ENCODE measurements around the gene PINLYP. TPM values are rescaled to one million over a fixed set of nuclear protein-coding genes. Genes with fewer than 3 reads are reported as not detected.

The PINLYP gene
- total RNA-seq, 1 experiment from 2014 or later = 6.4 TPM

DNA sequence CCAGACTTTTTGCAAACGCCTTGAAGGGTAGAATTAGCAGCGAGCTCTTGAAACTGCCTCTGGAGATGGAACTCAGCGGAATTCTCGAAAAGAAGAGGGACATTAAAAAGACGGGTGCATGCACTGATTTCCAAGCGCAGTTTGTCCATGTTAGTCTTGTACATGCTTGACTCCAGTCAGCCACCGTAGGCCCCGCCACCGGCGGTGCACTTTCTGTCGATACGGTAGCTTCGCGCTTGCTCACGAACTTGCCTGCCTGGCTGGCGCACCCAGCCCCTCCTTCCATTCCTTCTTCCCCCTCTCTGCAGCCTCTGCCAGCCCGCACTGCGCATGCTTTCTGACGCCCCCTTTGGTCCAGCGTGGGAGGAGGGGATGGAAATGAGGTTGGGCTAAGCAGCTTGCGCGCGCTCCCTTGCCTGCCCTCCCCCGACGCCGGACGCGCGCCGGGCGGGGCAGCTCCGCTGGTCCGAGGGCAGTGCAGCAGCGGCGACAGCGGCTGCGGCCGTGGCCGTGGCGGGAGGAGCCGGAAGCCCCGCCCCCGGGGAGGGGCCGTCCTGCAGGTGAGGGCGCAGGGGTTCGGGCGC lies 42.5 kb upstream of the PINLYP start, which contains the start of gene ZNF575 (continued):
- TF ChIP-seq, protein P1, sequence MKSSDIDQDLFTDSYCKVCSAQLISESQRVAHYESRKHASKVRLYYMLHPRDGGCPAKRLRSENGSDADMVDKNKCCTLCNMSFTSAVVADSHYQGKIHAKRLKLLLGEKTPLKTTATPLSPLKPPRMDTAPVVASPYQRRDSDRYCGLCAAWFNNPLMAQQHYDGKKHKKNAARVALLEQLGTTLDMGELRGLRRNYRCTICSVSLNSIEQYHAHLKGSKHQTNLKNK (CRISPR knock-in tag; IDR thresholded peaks at IDR 0.05) = no peak
- TF ChIP-seq TEAD4 (CRISPR knock-in tag; IDR thresholded peaks at IDR 0.05) = no peak
- TF ChIP-seq SMAD3 (CRISPR knock-in tag; IDR thresholded peaks at IDR 0.05; ENCODE audit: borderline replicate concordance) = peak; percentile 67; the same call in 1 of the 2 replicates
- TF ChIP-seq ZNF416 (CRISPR knock-in tag; IDR thresholded peaks at IDR 0.05) = no peak
- TF ChIP-seq TP53 (CRISPR knock-in tag; IDR thresholded peaks at IDR 0.05) = no peak
- TF ChIP-seq, protein P2, sequence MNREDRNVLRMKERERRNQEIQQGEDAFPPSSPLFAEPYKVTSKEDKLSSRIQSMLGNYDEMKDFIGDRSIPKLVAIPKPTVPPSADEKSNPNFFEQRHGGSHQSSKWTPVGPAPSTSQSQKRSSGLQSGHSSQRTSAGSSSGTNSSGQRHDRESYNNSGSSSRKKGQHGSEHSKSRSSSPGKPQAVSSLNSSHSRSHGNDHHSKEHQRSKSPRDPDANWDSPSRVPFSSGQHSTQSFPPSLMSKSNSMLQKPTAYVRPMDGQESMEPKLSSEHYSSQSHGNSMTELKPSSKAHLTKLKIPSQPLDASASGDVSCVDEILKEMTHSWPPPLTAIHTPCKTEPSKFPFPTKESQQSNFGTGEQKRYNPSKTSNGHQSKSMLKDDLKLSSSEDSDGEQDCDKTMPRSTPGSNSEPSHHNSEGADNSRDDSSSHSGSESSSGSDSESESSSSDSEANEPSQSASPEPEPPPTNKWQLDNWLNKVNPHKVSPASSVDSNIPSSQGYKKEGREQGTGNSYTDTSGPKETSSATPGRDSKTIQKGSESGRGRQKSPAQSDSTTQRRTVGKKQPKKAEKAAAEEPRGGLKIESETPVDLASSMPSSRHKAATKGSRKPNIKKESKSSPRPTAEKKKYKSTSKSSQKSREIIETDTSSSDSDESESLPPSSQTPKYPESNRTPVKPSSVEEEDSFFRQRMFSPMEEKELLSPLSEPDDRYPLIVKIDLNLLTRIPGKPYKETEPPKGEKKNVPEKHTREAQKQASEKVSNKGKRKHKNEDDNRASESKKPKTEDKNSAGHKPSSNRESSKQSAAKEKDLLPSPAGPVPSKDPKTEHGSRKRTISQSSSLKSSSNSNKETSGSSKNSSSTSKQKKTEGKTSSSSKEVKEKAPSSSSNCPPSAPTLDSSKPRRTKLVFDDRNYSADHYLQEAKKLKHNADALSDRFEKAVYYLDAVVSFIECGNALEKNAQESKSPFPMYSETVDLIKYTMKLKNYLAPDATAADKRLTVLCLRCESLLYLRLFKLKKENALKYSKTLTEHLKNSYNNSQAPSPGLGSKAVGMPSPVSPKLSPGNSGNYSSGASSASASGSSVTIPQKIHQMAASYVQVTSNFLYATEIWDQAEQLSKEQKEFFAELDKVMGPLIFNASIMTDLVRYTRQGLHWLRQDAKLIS (CRISPR knock-in tag; IDR thresholded peaks at IDR 0.05; ENCODE audit: borderline replicate concordance) = no peak
- TF ChIP-seq, protein P3, sequence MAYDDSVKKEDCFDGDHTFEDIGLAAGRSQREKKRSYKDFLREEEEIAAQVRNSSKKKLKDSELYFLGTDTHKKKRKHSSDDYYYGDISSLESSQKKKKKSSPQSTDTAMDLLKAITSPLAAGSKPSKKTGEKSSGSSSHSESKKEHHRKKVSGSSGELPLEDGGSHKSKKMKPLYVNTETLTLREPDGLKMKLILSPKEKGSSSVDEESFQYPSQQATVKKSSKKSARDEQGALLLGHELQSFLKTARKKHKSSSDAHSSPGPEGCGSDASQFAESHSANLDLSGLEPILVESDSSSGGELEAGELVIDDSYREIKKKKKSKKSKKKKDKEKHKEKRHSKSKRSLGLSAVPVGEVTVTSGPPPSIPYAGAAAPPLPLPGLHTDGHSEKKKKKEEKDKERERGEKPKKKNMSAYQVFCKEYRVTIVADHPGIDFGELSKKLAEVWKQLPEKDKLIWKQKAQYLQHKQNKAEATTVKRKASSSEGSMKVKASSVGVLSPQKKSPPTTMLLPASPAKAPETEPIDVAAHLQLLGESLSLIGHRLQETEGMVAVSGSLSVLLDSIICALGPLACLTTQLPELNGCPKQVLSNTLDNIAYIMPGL (CRISPR knock-in tag; IDR thresholded peaks at IDR 0.05) = 0 out of 2 replicates have a peak, but pooled peaks have one; percentile 56
- no peak for TF ChIP-seq MYBL2 (CRISPR knock-in tag; IDR thresholded peaks at IDR 0.05)
- TF ChIP-seq MXD4 (CRISPR knock-in tag; IDR thresholded peaks at IDR 0.05; ENCODE audit: borderline replicate concordance) = no peak
- TF ChIP-seq CREB1 (CRISPR knock-in tag; IDR thresholded peaks at IDR 0.05) = no peak
- no peak for TF ChIP-seq ZNF138 (CRISPR knock-in tag; conservative IDR thresholded peaks at IDR 0.05)
- TF ChIP-seq ZNF671 (CRISPR knock-in tag; IDR thresholded peaks at IDR 0.05) = no peak
- no peak for TF ChIP-seq FOXJ3 (CRISPR knock-in tag; IDR thresholded peaks at IDR 0.05; ENCODE audit: borderline replicate concordance)
- TF ChIP-seq, protein P4, sequence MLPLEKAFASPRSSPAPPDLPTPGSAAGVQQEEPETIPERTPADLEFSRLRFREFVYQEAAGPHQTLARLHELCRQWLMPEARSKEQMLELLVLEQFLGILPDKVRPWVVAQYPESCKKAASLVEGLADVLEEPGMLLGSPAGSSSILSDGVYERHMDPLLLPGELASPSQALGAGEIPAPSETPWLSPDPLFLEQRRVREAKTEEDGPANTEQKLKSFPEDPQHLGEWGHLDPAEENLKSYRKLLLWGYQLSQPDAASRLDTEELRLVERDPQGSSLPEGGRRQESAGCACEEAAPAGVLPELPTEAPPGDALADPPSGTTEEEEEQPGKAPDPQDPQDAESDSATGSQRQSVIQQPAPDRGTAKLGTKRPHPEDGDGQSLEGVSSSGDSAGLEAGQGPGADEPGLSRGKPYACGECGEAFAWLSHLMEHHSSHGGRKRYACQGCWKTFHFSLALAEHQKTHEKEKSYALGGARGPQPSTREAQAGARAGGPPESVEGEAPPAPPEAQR (CRISPR knock-in tag; IDR thresholded peaks at IDR 0.05) = no peak
- no peak for TF ChIP-seq HMGA2 (CRISPR knock-in tag; IDR thresholded peaks at IDR 0.05)
- no peak for TF ChIP-seq GRHL2 (CRISPR knock-in tag; IDR thresholded peaks at IDR 0.05; ENCODE audit: insufficient replicate concordance, severe bottlenecking)
- no peak for TF ChIP-seq PRRX2 (CRISPR knock-in tag; IDR thresholded peaks at IDR 0.05)
- TF ChIP-seq, protein P5, sequence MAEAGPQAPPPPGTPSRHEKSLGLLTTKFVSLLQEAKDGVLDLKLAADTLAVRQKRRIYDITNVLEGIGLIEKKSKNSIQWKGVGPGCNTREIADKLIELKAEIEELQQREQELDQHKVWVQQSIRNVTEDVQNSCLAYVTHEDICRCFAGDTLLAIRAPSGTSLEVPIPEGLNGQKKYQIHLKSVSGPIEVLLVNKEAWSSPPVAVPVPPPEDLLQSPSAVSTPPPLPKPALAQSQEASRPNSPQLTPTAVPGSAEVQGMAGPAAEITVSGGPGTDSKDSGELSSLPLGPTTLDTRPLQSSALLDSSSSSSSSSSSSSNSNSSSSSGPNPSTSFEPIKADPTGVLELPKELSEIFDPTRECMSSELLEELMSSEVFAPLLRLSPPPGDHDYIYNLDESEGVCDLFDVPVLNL (CRISPR knock-in tag; IDR thresholded peaks at IDR 0.05; ENCODE audit: borderline replicate concordance, low read depth) = no peak
- TF ChIP-seq ZNF423 (CRISPR knock-in tag; IDR thresholded peaks at IDR 0.05) = no peak
- TF ChIP-seq, protein P6, sequence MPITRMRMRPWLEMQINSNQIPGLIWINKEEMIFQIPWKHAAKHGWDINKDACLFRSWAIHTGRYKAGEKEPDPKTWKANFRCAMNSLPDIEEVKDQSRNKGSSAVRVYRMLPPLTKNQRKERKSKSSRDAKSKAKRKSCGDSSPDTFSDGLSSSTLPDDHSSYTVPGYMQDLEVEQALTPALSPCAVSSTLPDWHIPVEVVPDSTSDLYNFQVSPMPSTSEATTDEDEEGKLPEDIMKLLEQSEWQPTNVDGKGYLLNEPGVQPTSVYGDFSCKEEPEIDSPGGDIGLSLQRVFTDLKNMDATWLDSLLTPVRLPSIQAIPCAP (CRISPR knock-in tag; IDR thresholded peaks at IDR 0.05) = no peak
- TF ChIP-seq, protein P7, sequence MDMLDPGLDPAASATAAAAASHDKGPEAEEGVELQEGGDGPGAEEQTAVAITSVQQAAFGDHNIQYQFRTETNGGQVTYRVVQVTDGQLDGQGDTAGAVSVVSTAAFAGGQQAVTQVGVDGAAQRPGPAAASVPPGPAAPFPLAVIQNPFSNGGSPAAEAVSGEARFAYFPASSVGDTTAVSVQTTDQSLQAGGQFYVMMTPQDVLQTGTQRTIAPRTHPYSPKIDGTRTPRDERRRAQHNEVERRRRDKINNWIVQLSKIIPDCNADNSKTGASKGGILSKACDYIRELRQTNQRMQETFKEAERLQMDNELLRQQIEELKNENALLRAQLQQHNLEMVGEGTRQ (CRISPR knock-in tag; IDR thresholded peaks at IDR 0.05) = no peak
- no peak for TF ChIP-seq NR3C1 (CRISPR knock-in tag; conservative IDR thresholded peaks at IDR 0.05; ENCODE audit: low read depth)
- TF ChIP-seq, protein P8, sequence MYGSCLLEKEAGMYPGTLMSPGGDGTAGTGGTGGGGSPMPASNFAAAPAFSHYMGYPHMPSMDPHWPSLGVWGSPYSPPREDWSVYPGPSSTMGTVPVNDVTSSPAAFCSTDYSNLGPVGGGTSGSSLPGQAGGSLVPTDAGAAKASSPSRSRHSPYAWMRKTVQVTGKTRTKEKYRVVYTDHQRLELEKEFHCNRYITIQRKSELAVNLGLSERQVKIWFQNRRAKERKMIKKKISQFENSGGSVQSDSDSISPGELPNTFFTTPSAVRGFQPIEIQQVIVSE (CRISPR knock-in tag; IDR thresholded peaks at IDR 0.05; ENCODE audit: borderline replicate concordance) = no peak

All from WTC11 (cell line).